GM19438 (cell line): ENCODE data around the gene MARCHF3.

Experiments
- ATAC-seq: cut with Tn5 transposase; IDR thresholded peaks from one replicate; pipeline ENCODE4 v1.9.1; 2021; ENCODE audit warnings: low read depth; ENCODE audit not compliant: unreplicated experiment

The MARCHF3 gene

GRCh38 chr5:126884269-126884819, 146.0 kb downstream of the MARCHF3 start:
- no peak for ATAC-seq

- no peak for ATAC-seq
These were observed 146.7 kb downstream of the MARCHF3 start for GRCh38 chr5:126883564-126884245.

DNA sequence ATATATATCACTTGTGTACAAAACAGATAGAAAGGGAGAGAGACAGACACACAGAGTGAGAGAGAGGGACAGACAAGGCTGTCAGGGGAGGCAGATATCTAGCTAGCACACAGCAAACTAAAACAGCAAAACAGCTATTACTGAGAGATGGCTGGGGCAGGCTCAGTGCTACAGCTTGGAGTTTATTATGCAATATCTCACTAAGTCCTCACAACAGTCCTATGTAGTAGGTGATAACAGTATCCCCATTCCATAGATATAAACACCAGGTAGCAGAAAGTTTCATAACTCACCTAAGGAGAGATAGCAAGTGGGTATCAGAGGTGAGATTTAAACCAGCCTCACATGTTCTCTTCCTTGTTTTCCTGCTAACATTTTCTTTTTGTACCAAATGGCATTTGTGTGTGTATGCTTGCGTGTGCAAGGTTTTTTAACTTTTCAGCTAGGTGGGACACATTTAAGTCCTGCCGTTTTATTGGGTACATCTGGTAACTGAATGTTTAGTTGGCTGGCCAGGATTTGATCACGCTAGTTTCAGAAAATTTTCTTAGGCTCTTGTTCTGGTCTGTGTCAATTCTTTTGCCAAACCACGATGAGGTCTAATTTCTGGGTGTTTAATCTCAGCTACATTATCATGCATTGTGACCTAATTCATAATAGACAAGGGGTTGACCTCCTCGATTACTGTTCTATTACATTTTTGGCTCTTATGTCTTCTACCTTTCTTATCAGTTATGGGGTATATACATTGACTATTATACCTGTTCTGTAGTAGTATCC, 148.3 kb downstream of the MARCHF3 start:
- ATAC-seq = no peak

DNA sequence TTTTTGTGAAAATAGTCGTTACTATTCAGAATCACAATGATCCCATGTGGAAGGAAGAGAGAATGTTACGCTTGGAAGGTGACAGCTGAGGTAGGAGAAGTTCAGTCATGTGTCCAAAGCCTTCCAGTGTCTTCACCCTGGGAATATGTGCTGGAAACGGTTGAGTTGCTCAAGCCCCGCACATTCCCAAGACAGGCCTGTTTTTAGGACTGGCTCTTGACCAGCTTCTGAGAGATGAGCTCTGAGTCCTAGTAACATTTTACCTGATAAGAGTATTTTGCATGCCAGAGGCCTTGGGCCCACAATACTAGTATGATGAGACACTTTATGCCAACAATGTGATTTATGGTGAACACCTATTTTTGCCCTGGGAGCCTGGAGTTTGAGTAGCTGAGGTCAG, 151.7 kb downstream of the MARCHF3 start:
- ATAC-seq = no peak

- ATAC-seq = no peak
These were observed 152.3 kb downstream of the MARCHF3 start for GRCh38 chr5:126878085-126878484.

- ATAC-seq = no peak
These were observed 152.8 kb downstream of the MARCHF3 start for GRCh38 chr5:126877602-126878001.

DNA sequence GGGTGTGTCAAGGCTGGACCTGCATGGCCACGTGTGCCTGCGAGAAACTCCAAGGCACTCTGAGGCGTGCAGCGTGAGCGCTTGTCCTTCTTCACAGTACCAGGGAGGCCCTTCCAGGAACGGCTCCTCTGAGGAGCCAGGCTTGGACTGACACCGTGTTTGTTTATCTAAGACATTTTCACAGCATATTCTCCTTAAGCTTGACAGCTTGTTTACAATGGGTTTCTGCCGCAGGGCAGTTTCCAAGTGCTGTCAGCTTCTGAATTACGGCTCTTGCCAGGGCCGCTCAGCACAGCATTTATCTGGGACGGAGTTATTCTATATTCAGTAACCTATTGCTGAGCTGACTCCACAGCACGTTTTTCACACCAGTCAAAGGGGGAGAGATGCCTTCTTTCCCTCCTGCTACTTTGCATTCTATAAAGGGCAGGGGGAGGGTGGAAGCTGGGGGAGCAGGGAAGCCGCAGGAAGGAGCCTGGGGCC, 155.0 kb downstream of the MARCHF3 start:
- no peak for ATAC-seq

DNA sequence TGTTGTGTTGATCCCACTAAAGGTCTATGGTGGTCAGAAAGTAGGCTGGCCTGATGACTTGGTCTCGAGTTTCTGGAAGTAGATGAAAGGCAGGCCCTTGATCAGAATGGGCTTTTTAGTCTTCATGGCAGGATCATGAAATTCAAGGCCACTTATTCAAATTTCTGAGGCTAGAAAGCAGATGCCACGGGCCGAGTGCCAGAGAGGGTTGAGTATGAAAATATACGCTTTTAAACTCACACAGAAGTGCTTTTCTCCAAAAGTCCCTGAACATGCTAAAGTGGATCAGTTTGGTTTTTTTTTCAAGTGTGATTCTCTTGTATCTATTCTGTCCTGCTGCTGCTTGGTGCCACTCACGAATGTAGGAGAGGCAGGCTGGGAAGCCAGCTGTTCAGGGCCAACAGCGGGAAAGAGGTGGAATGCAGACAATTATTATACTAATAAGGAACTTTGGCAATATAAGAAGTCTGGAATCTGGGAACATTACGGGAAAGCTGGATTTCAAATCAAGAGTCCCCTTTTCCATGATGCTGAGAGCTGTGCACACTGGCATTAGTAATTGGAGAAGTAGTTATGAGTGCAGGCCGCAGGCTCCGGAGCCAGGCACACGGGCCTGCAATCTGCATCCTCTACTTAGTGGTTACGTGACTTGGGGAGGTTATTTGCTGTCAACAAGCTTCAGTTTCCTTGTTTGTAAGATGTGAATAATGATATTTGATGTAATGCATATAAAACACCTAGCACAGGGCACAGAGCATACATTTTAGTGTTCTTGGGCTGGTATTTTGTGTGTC, 157.6 kb downstream of the MARCHF3 start:
- ATAC-seq = no peak

- no peak for ATAC-seq
These were observed 158.9 kb downstream of the MARCHF3 start for GRCh38 chr5:126871441-126871840.

DNA sequence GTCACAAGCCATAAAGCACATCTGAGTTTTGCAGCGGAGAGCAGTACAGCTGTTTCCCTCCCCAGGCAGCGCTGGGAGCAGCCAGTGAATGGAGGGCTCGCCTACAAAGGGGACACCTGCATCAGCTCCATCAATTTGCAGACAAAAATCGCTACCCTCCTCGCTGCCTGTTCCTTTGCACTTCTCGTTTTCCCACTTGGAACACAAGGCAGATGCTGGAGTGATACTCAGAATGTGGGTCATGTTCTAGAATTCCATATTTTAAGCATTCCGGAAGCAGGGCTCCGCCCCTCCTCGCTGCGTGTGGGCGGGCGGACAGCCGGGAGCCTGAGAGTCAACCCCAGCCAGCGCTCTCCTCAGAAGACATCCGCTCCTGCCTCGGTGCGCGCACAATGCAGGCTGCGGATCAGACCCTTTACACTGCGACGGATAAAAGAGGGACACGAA, 161.3 kb downstream of the MARCHF3 start:
- ATAC-seq = peak; percentile 84

- ATAC-seq = no peak
These were observed 161.9 kb downstream of the MARCHF3 start for GRCh38 chr5:126868338-126869004.

- ATAC-seq = no peak
These were observed 163.3 kb downstream of the MARCHF3 start for GRCh38 chr5:126866851-126867636.

GRCh38 chr5:126865299-126865698, 165.1 kb downstream of the MARCHF3 start:
- no peak for ATAC-seq

DNA sequence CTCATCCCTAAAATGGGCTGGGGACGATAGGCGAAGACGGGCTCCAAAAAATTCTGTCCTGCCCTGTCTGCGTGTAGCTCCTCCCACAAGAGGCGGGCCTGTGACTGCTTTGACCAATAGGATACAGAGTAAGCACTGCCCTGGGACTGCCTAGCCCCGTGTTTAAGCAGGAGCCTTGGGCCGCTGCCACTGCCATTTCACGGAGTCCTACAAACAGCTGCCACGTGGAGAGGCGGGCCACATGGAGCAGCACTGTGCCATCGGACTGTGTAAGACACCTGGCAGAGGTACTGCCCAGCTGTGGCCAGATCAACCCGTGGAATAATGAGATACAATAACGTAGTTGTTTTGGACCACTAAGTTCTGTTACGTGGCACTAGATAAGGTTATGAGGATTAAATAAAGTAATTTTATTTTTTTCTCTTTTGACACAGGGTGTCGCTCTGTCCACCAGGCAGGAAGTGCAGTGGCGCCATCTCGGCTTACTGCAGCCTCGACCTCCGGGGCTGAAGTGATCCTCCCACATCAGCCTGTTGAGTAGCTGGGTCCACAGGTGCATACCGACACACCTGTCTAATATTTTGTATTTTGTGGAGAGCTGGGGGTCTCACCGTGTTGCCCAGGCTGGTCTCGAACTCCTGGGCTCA, 166.2 kb downstream of the MARCHF3 start:
- no peak for ATAC-seq

GRCh38 chr5:126863402-126863801, 167.0 kb downstream of the MARCHF3 start:
- ATAC-seq = no peak

DNA sequence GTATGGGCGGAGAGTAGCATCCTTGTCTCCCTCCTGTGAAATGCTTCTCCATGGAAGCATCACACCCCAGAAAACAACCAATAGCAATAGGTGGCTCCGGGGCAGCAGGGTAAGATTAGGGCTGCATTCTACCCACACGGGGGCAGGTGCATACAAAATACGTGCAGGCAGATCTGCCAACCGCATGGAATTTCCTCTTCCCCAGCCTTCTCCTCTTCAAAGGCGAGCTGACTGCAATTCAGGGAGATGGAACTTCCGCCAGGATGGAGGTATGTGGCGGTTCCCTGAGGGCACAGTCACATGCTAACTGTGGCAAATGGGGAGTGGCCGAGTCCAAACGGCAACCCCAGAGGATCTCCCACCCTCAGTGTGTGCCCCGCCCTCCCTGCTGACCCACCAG, 171.9 kb downstream of the MARCHF3 start:
- no peak for ATAC-seq

- no peak for ATAC-seq
These were observed 172.6 kb downstream of the MARCHF3 start for GRCh38 chr5:126857472-126858410.

- no peak for ATAC-seq
These were observed 175.1 kb downstream of the MARCHF3 start for GRCh38 chr5:126855266-126855665.
